GM19452 (cell line): ENCODE data around the gene MPV17.
"Not testable (repeated sequence)": the region's sequence is repeated elsewhere in the genome, so short reads cannot be mapped to it uniquely, and the experiment has no call there.

Experiments
- ATAC-seq: cut with Tn5 transposase; IDR thresholded peaks from one replicate; pipeline ENCODE4 v1.9.1; 2021; ENCODE audit not compliant: unreplicated experiment

The MPV17 gene

GRCh38 chr2:27323596-27324285, 844 bp upstream of the MPV17 start:
- ATAC-seq, result no peak

- no peak for ATAC-seq
Measured at GRCh38 chr2:27322301-27322765, 564 bp downstream of the MPV17 start.

GRCh38 chr2:27320958-27321543, 1.8 kb downstream of the MPV17 start:
- ATAC-seq, result no peak

DNA sequence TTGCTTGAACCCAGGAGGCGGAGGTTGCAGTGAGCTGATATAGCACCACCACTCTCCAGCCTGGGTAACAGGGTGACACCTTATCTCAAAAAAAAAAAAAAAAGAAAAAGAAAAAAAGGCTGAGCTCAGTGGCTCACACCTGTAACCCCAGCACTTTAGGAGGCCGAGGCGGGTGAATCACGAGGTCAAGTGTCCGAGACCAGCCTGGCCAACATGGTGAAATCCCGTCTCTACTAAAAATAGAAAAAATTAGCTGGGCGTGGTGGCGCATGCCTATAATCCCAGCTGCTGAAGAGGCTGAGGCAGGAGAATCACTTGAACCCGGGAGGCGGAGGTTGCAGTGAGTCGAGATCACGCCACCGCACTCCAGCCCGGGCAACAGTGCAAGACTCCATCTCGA, 3.1 kb downstream of the MPV17 start:
- ATAC-seq, result not testable (repeated sequence)

GRCh38 chr2:27316655-27317412, 6.1 kb downstream of the MPV17 start:
- no peak for ATAC-seq

DNA sequence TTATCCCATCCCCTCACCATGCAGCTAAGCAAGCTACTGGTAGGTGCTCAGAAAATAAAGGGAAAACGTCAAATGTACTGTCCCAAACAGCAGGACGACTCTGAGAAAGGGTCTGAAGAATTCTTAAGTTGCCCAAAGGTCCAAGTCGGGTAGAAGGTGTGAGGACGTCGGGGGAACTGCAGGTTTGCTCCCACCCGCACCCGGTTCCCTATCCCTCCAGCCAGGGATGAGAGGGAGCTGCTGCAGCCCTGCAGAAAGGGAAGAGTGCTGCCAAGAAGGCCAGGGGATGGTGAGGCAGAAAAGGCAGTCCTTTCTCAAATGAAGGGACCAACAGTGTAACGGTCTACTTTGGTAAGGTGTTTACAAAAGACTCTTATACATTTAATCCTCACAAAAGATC, 7.8 kb downstream of the MPV17 start:
- no peak for ATAC-seq

DNA sequence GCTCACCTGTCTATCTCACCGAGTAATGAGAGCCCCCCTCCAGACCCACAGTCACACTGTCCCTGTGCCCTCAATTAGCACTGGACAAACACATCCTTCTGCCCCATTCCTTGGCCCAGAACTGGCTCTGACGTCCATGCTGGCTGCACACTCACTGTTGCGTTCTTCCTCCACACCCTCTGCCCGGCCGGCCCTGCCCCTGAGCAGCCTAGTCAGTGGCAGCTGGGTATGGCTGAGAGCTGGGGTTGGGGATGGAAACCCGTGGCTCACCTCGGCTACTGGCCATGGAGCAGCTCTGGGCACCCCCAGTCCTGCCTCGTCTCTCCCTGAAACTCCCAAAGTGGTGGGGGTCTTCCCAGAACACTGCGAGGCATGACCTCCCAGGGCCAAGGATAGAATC, 8.2 kb downstream of the MPV17 start:
- ATAC-seq, result no peak

GRCh38 chr2:27313882-27314645, 8.8 kb downstream of the MPV17 start:
- no peak for ATAC-seq

GRCh38 chr2:27312152-27312551, 10.7 kb downstream of the MPV17 start:
- no peak for ATAC-seq

DNA sequence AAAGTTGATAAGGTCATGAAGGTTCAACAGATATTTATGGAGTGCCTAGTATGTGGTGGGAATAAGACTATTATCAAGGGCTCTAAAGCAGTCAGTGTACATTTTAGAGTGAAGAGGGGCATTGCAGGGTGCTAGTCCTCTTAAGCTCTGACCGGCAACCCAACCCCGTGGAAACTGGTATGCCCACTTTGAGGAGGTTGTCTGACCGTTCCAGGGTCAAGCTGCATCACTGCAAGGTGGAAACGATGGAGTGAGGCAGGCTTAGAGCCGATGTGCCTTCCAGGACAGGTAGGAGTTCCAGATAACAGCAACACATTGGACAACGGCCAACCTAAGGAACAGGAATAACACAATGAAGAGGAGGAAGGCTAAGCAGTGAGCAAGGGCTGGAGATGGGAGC, 13.2 kb downstream of the MPV17 start:
- no peak for ATAC-seq

DNA sequence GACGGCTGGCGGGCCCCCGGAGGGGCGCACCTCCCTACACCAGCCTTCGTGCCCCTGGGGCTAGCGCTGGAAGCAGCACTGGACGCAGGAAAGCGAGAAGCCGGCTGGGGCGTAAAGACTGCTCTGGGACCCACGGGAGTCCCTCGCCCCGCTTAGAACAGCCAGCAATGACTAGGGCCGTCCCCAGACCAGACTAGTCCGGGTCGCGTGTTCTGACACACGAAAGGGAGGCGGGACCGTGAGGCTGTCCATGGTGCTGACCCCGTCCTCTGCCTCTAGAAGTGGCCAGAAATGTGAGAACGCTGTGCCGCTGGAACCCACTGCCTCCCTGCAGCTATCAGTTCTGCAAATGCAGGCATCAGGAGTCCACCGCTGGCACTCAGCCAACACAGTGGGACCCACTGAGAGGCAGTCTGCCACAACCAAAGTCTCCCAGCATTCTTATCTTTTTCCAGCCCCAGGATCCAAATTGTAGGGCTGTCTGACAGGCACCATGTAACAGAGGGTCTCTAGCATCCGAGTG, 14.5 kb downstream of the MPV17 start, which contains the start of gene UCN:
TSS of gene UCN (minus strand) at position 87 of the 523 bp plus-strand sequence. CDS start 550 bp downstream, outside the sequence.
- no peak for ATAC-seq

- no peak for ATAC-seq
Measured at GRCh38 chr2:27307545-27308358, 15.1 kb downstream of the MPV17 start.

- no peak for ATAC-seq
Measured at GRCh38 chr2:27307287-27307544, 15.7 kb downstream of the MPV17 start.

GRCh38 chr2:27306573-27307286, 16.2 kb downstream of the MPV17 start:
- no peak for ATAC-seq

DNA sequence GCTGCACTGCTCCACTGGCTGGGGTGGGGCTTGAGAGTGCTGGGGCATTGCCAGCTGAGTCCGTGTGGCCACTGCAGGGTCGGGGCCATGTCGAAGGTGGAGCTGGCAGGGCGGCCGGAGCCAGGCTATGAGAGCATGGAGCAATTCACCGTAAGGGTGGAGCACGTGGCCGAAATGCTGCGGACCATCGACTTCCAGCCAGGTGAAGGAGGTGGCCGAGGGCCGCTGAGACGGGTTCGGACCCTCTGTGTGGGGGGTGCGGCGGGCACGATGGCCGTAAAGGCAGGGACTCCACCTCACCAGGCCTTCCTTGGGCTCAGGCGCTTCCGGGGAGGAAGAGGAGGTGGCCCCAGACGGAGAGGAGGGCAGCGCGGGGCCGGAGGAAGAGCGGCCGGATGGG, 16.8 kb downstream of the MPV17 start:
- no peak for ATAC-seq

DNA sequence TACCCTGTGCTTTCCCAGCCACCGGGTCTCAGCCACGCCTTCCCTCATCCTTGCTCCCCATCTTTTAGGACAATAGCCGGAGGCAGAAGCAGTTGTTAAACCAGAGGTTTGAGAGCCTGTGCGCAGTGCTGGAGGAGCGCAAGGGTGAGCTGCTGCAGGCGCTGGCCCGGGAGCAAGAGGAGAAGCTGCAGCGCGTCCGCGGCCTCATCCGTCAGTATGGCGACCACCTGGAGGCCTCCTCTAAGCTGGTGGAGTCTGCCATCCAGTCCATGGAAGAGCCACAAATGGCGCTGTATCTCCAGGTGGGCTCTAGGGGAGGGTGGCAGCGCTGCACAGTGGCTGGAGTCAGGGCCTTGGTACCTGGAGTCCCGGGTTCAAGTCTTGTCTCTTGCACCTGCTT, 17.4 kb downstream of the MPV17 start:
- ATAC-seq, result no peak

DNA sequence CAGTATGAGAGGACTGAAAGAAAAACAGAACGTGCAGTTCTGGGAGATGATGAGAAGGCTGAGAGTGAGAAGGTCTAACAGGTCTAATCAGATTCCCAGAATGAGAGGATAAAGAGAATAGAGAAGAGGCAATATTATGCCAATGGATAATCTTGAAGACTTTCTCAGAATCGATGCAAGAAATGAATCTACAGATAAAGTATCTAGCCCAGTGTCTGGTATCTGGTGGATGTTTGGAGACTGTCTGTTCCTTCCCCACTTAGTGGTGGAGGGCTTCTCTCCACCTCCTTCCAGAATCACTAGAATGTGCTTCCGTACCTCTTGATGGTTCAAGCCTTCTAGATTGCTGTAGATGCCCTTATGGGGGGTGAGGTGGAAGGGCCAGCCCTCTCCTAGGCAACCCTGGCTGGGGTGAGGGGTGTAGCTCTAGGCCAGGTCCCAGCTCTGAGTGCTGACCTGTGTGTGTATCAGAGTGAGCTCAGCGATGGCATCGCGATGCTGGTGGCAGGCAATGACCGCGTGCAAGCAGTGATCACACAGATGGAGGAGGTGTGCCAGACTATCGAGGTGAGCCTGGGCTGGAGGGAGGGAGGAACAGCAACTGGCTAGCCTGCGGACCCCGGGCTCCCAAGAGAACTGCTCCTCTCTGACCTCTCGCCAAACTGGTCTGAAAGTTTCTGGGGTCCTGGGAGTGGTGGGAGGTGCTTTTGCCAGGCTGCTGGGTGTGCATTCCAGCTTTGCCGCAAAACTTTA, 18.2 kb downstream of the MPV17 start:
- no peak for ATAC-seq

GRCh38 chr2:27303093-27304025, 19.5 kb downstream of the MPV17 start:
- no peak for ATAC-seq
